WTC11 (cell line): Measurements from ENCODE around the gene ABI2. TPM values are rescaled to one million over a fixed set of nuclear protein-coding genes. Genes with fewer than 3 reads are reported as not detected.

ENCODE experiments used
- ATAC-seq: fragments of 200-7000 bp; cut with Tn5 transposase; 2 replicates; pipeline ENCODE4 v1.10.0; 2021; ENCODE audit warnings: mild to moderate bottlenecking, moderate library complexity
- CTCF ChIA-PET: fragments of 300-600 bp; sonication (Branson Sonifier 250); formaldehyde crosslinking; loops from one replicate; lab custom pipeline; 2021; ENCODE audit warnings: antibody characterized with exemption; lab: Charles Lee
- POLR2A ChIA-PET: fragments of 350-600 bp; sonication (Branson Sonifier 250); formaldehyde crosslinking; loops from one replicate; lab custom pipeline; 2021; ENCODE audit warnings: antibody characterized with exemption; lab: Charles Lee
- DNase-seq: peaks from one replicate; pipeline ENCODE4 v3.0.0; 2021; ENCODE audit warnings: low spot score
- H3K27ac Mint-ChIP-seq: 2 replicates; pipeline ENCODE4 v1.8.0; 2021; ENCODE audit warnings: mixed read lengths
- H3K27me3 Mint-ChIP-seq: 2 replicates; pipeline ENCODE4 v1.8.0; 2021; ENCODE audit warnings: low read depth, mild to moderate bottlenecking, moderate library complexity, mixed read lengths
- H3K36me3 Mint-ChIP-seq: 2 replicates; pipeline ENCODE4 v1.8.0; 2021; ENCODE audit warnings: mixed read lengths
- H3K4me1 Mint-ChIP-seq: 2 replicates; pipeline ENCODE4 v1.8.0; 2022; ENCODE audit warnings: mixed read lengths
- H3K4me3 Mint-ChIP-seq: 2 replicates; pipeline ENCODE4 v1.8.0; 2021; ENCODE audit warnings: mild to moderate bottlenecking, moderate library complexity, mixed read lengths
- H3K9me3 Mint-ChIP-seq: 2 replicates; pipeline ENCODE4 v1.8.0; 2021; ENCODE audit warnings: mixed read lengths
- ATF6 ChIP-seq: sonication (generic); formaldehyde crosslinking; IDR thresholded peaks from 2 replicates; pipeline ENCODE4 v1.8.1; 2023; ENCODE audit warnings: mild to moderate bottlenecking, missing genetic modification reagents
- CTCF ChIP-seq: fragments of 200-600 bp; IDR thresholded peaks from 2 replicates; pipeline ENCODE4 v1.8.0; 2022; ENCODE audit warnings: antibody characterized with exemption
- ESRRA ChIP-seq: sonication (generic); formaldehyde crosslinking; IDR thresholded peaks from 2 replicates; pipeline ENCODE4 v1.8.1; 2022; ENCODE audit warnings: mild to moderate bottlenecking, missing genetic modification reagents, borderline replicate concordance
- FOXJ3 ChIP-seq: sonication (generic); formaldehyde crosslinking; IDR thresholded peaks from 2 replicates; pipeline ENCODE4 v1.9.0; 2021; ENCODE audit warnings: missing genetic modification reagents, mild to moderate bottlenecking, borderline replicate concordance
- FOXK1 ChIP-seq: sonication (generic); formaldehyde crosslinking; IDR thresholded peaks from 2 replicates; pipeline ENCODE4 v1.8.0; 2022; ENCODE audit warnings: mild to moderate bottlenecking, moderate library complexity, missing genetic modification reagents
- GRHL2 ChIP-seq: fragments of 250-450 bp; sonication (Bioruptor Pico); IDR thresholded peaks from 2 replicates; pipeline ENCODE4 v1.8.0; 2022; ENCODE audit warnings: mild to moderate bottlenecking, moderate library complexity; ENCODE audit not compliant: insufficient replicate concordance, severe bottlenecking
- JUN ChIP-seq: sonication (generic); formaldehyde crosslinking; IDR thresholded peaks from 2 replicates; pipeline ENCODE4 v1.8.0; 2023; ENCODE audit warnings: mild to moderate bottlenecking, missing genetic modification reagents
- MXD4 ChIP-seq: fragments of 250-450 bp; sonication (Bioruptor Pico); IDR thresholded peaks from 2 replicates; pipeline ENCODE4 v1.8.0; 2021; ENCODE audit warnings: mild to moderate bottlenecking, moderate library complexity, borderline replicate concordance
- NFYB ChIP-seq: sonication (generic); formaldehyde crosslinking; conservative IDR thresholded peaks from 2 replicates; pipeline ENCODE4 v1.8.0; 2022; ENCODE audit warnings: low read depth, missing genetic modification reagents
- PREB ChIP-seq: sonication (generic); formaldehyde crosslinking; IDR thresholded peaks from 2 replicates; pipeline ENCODE4 v1.8.1; 2022; ENCODE audit warnings: mild to moderate bottlenecking, missing genetic modification reagents, moderate library complexity, borderline replicate concordance
- SMAD3 ChIP-seq: sonication (generic); formaldehyde crosslinking; IDR thresholded peaks from 2 replicates; pipeline ENCODE4 v1.8.0; 2022; ENCODE audit warnings: missing genetic modification reagents, mild to moderate bottlenecking, borderline replicate concordance
- SOX15 ChIP-seq: fragments of 250-450 bp; sonication (Bioruptor Pico); IDR thresholded peaks from 2 replicates; pipeline ENCODE4 v1.9.0; 2021; ENCODE audit warnings: mild to moderate bottlenecking
- ZNF281 ChIP-seq: sonication (generic); formaldehyde crosslinking; IDR thresholded peaks from 2 replicates; pipeline ENCODE4 v1.8.0; 2023; ENCODE audit warnings: mild to moderate bottlenecking, missing genetic modification reagents
- ZNF317 ChIP-seq: sonication (generic); formaldehyde crosslinking; IDR thresholded peaks from 2 replicates; pipeline ENCODE4 v1.8.1; 2023; ENCODE audit warnings: low read depth, mild to moderate bottlenecking, moderate library complexity, missing genetic modification reagents, borderline replicate concordance
- ZNF396 ChIP-seq: fragments of 250-450 bp; sonication (Bioruptor Pico); IDR thresholded peaks from 2 replicates; pipeline ENCODE4 v1.8.0; 2021; ENCODE audit warnings: mild to moderate bottlenecking, moderate library complexity, borderline replicate concordance
- ZNF512 ChIP-seq: sonication (generic); formaldehyde crosslinking; IDR thresholded peaks from 2 replicates; pipeline ENCODE4 v1.8.1; 2022; ENCODE audit warnings: missing genetic modification reagents, borderline replicate concordance
- total RNA-seq: library from RNA; stranded (reverse); gene quantifications from 3 replicates; pipeline ENCODE4 v1.2.3, GENCODE V29; 2021
- TF ChIP-seq, protein P1 (sequence below): fragments of 250-450 bp; sonication (Bioruptor Pico); IDR thresholded peaks from 2 replicates; pipeline ENCODE4 v2.1.2; 2022; ENCODE audit warnings: mild to moderate bottlenecking, moderate library complexity
- TF ChIP-seq, protein P2 (sequence below): sonication (generic); formaldehyde crosslinking; conservative IDR thresholded peaks from 2 replicates; pipeline ENCODE4 v1.8.1; 2022; ENCODE audit warnings: mild to moderate bottlenecking, missing genetic modification reagents

ABI2 gene
- total RNA-seq, 1 experiment from 2014 or later = 121 TPM

DNA sequence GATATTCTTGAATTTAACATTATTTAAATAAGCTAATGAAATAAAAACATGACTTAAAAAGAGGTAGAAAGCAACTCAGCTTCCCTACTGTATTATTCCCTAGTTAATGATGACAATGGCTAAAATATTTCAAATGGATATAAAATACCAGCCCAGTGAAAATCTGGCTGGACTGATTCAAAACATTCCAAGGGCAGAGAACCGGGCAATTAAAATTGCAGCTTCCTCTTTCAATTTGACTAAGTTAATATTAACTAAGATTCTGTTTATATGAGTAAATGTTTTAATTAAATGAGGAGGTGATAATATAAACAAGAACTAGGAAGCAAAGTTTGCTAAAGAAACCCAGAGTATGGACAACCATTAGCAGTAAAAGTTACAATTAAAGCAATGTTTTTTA, 141.4 kb downstream of the ABI2 start:
- ChIA-PET CTCF (interaction anchor here (2.1 kb wide), 1 partner anchor 346 kb away, joined by 13 read pairs; no protein-coding TSS in a partner anchor), POLR2A (no interaction called here)
- Mint-ChIP-seq H3K36me3 (no peaks in the 10 kb centered on the region), H3K27ac (no peak overlapping the region), H3K9me3 (no peaks in the 10 kb centered on the region), H3K4me1 (no peaks in the 10 kb centered on the region), H3K27me3 (no peaks in the 10 kb centered on the region), H3K4me3 (no peak overlapping the region)
- TF ChIP-seq SOX15 (CRISPR knock-in tag) = no peak
- TF ChIP-seq MXD4 (CRISPR knock-in tag) = no peak
- TF ChIP-seq SMAD3 = no peak
- TF ChIP-seq ZNF512 (CRISPR knock-in tag) = no peak
- no peak for TF ChIP-seq GRHL2
- TF ChIP-seq ZNF281 = no peak
- no peak for TF ChIP-seq ESRRA (CRISPR knock-in tag)
- no peak for TF ChIP-seq ZNF317 (CRISPR knock-in tag)
- no peak for TF ChIP-seq ATF6
- TF ChIP-seq, protein P1, sequence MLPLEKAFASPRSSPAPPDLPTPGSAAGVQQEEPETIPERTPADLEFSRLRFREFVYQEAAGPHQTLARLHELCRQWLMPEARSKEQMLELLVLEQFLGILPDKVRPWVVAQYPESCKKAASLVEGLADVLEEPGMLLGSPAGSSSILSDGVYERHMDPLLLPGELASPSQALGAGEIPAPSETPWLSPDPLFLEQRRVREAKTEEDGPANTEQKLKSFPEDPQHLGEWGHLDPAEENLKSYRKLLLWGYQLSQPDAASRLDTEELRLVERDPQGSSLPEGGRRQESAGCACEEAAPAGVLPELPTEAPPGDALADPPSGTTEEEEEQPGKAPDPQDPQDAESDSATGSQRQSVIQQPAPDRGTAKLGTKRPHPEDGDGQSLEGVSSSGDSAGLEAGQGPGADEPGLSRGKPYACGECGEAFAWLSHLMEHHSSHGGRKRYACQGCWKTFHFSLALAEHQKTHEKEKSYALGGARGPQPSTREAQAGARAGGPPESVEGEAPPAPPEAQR (CRISPR knock-in tag) = no peak
- TF ChIP-seq FOXJ3 (CRISPR knock-in tag) = no peak
- TF ChIP-seq FOXK1 (CRISPR knock-in tag) = no peak
- no peak for TF ChIP-seq PREB (CRISPR knock-in tag)
- TF ChIP-seq JUN (CRISPR knock-in tag) = no peak
- TF ChIP-seq CTCF = no peak
- TF ChIP-seq ZNF396 (CRISPR knock-in tag) = no peak
- TF ChIP-seq NFYB = no peak
- TF ChIP-seq, protein P2, sequence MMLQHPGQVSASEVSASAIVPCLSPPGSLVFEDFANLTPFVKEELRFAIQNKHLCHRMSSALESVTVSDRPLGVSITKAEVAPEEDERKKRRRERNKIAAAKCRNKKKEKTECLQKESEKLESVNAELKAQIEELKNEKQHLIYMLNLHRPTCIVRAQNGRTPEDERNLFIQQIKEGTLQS (CRISPR knock-in tag) = no peak
- ATAC-seq (no peak), DNase-seq (no peak)
